Measurements from ENCODE around the gene TBC1D26. TPM values are rescaled to one million over a fixed set of nuclear protein-coding genes. Genes with fewer than 3 reads are reported as not detected.
"Not testable (repeated sequence)": the region's sequence is repeated elsewhere in the genome, so short reads cannot be mapped to it uniquely, and the experiment has no call there.

The TBC1D26 gene
- total RNA-seq, 4 donors from 2014 or later, result 0.13 to 0.25 TPM; not detected in 2

GRCh38 chr17:15788365-15788764 is 56.3 kb downstream of the TBC1D26 start:
- ATAC-seq; H3K4me1 ChIP-seq; DNase-seq; H3K4me3 ChIP-seq; H3K27me3 ChIP-seq; H3K27ac ChIP-seq; H3K9me3 ChIP-seq; H3K36me3 ChIP-seq; in situ Hi-C loops (cut with MboI; ENCODE audit: low sequenced_read_pairs in 4 of 4); intact Hi-C loops (cut with DNase I; ENCODE audit: low total_unique reads): not testable (repeated sequence)

Other genes starting within 250 kb of the TBC1D26 start
- 1 to 10 TPM in 3 of 4 donors, not detected in 1; 1.2 to 4.2 (median 1.7) TPM for gene TVP23C, start 168.8 kb upstream of the TBC1D26 start, total RNA-seq
- gene FBXW10B, start 112.6 kb upstream of the TBC1D26 start, total RNA-seq, result 1 to 10 TPM; 1.1 to 2.7 (median 1.5) TPM
- 10 to 100 TPM; 14.0 to 33.0 (median 21.2) TPM for gene TRIM16, start 48.0 kb upstream of the TBC1D26 start, total RNA-seq
- gene ZNF286A, start 32.5 kb upstream of the TBC1D26 start, total RNA-seq, result 10 to 100 TPM in 1 of 4 donors, 1 to 10 TPM in 3; 3.3 to 10.2 (median 6.0) TPM
- gene ADORA2B, start 212.8 kb downstream of the TBC1D26 start, total RNA-seq, result 1 to 10 TPM in 1 of 4 donors, under 1 TPM in 1, not detected in 2; 0.25 to 1.4 TPM